Measurements from ENCODE around the gene FTCD. TPM values are rescaled to one million over a fixed set of nuclear protein-coding genes. Genes with fewer than 3 reads are reported as not detected.

FTCD gene
- total RNA-seq, 1 experiment from 2014 or later, result 6.7 TPM

DNA sequence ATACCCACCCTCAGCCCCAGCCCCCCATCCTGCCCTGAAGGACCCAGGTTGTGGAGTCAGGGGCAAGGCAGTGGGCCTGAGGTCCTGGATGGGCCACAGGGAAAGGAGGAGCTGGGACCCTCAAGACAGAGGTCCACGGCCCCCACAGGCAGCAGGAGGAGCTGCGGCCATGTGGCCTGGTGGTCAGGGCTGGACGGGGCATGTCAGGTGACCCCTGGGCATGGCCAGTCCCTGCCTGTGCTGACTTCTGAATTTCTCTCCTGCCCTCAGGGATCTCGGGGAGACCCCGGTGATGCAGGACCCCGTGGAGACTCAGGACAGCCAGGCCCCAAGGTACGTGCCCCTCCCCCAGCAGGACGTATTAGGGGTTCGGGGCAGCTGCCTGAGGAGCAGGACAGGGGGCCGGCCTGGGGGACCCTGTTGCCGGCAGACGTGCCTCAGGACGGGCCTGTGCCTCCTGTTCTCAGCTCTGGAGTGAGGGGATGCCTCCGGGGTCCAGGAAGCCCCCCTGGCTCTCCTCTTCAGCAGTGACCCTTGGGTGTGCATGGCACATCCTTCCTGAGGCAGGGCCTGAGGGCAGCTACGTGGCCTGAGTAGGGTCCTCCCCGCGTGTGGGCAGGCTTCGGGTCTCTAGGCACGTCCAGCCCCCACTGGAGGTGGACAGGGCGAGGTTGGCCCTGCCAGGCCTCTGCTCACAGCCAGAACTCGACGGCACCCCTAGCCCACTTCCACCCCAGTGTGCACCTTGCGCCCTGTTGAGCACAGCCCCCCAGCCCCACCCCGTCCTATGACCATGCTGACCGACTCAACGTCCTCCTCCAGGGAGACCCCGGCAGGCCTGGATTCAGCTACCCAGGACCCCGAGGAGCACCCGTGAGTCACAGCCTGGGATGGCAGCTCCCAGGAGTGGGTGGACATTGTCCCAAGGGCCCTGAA lies 33.8 kb downstream of the FTCD start:
- H4K20me1 ChIP-seq (ENCODE audit: control insufficient read depth, insufficient read depth, insufficient read length), result no peaks in the 10 kb centered on the region
- no CpG with 5 or more reads among the region's 29 CpGs for WGBS (ENCODE audit: extremely low coverage, insufficient read length, low lambda C conversion rate)

More for the DNA sequence above, 33.8 kb downstream of the FTCD start:
- peak; percentile 15 for DNase-seq
- no peaks in the 10 kb centered on the region for H3K4me1 ChIP-seq (ENCODE audit: insufficient read depth, low read length)
- H2BK5ac ChIP-seq (ENCODE audit: insufficient read length, low read length), result no peak overlapping the region
- H3K27ac ChIP-seq (ENCODE audit: insufficient read length, low read depth, low read length), result no peak overlapping the region
- H3K9ac ChIP-seq (ENCODE audit: extremely low read depth, insufficient read length, low read length), result no peak overlapping the region
- no peak overlapping the region for H2BK15ac ChIP-seq (ENCODE audit: low read depth, low read length)
- Mint-ChIP-seq H3K27me3 (ENCODE audit: low read depth) (no peaks in the 10 kb centered on the region), H3K4me1 (no peaks in the 10 kb centered on the region), H3K4me3 (no peak overlapping the region), H3K36me3 (ENCODE audit: insufficient read depth in 1 of 3, low read depth in 3 of 3) (peaks cover 11 to 48% (median 17%) of the 10 kb centered on the region in 3 experiments), H3K9me3 (no peaks in the 10 kb centered on the region), H3K27ac (peak overlapping the region in 1 of 3 experiments; percentile 48; a peak in 2 of 7 replicates)
- H2BK20ac ChIP-seq (ENCODE audit: low read depth, low read length, poor library complexity, severe bottlenecking), result no peak overlapping the region
- H4K8ac ChIP-seq (replicated peaks; ENCODE audit: insufficient read length, low read depth, low read length), result no peak overlapping the region
- H2BK12ac ChIP-seq (ENCODE audit: insufficient read length, low read depth, low read length), result no peak overlapping the region
- H3K79me2 ChIP-seq (ENCODE audit: insufficient read depth, low read length), result no peaks in the 10 kb centered on the region
- H3K18ac ChIP-seq (ENCODE audit: insufficient read length, low read depth, low read length), result no peak overlapping the region
- H2BK120ac ChIP-seq (ENCODE audit: low read depth, low read length, poor library complexity, severe bottlenecking), result no peak overlapping the region
- TF ChIP-seq, protein P1, sequence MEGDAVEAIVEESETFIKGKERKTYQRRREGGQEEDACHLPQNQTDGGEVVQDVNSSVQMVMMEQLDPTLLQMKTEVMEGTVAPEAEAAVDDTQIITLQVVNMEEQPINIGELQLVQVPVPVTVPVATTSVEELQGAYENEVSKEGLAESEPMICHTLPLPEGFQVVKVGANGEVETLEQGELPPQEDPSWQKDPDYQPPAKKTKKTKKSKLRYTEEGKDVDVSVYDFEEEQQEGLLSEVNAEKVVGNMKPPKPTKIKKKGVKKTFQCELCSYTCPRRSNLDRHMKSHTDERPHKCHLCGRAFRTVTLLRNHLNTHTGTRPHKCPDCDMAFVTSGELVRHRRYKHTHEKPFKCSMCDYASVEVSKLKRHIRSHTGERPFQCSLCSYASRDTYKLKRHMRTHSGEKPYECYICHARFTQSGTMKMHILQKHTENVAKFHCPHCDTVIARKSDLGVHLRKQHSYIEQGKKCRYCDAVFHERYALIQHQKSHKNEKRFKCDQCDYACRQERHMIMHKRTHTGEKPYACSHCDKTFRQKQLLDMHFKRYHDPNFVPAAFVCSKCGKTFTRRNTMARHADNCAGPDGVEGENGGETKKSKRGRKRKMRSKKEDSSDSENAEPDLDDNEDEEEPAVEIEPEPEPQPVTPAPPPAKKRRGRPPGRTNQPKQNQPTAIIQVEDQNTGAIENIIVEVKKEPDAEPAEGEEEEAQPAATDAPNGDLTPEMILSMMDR (conservative IDR thresholded peaks at IDR 0.05), result no peak
- no peak overlapping the region for H3K14ac ChIP-seq (ENCODE audit: insufficient read depth, low read length)
- no peak overlapping the region for H2AK5ac ChIP-seq (ENCODE audit: insufficient read length, low read length)
- no peak overlapping the region for H3K4ac ChIP-seq (ENCODE audit: low read depth, low read length)
- H3T11ph ChIP-seq (ENCODE audit: low read length), result no peak overlapping the region
- H3K27me3 ChIP-seq (ENCODE audit: insufficient read depth, low read length), result no peaks in the 10 kb centered on the region
- H3K9me3 ChIP-seq (ENCODE audit: control insufficient read depth, low read depth, low read length), result no peaks in the 10 kb centered on the region
- no peak overlapping the region for H2AFZ ChIP-seq (ENCODE audit: low read length)
- no peak overlapping the region for H4K91ac ChIP-seq (ENCODE audit: insufficient read length, low read depth, low read length)
- no peaks in the 10 kb centered on the region for H3K23me2 ChIP-seq (ENCODE audit: insufficient read length, low read depth, low read length, poor library complexity, severe bottlenecking)
- H3K79me1 ChIP-seq (ENCODE audit: insufficient read depth, low read depth, low read length, poor library complexity, severe bottlenecking), result no peaks in the 10 kb centered on the region
- no peak overlapping the region for H4K5ac ChIP-seq (ENCODE audit: insufficient read length, low read depth, low read length)
- H3K56ac ChIP-seq (ENCODE audit: insufficient read length, low read depth, low read length), result no peak overlapping the region
- H3K23ac ChIP-seq (ENCODE audit: insufficient read length, low read depth, low read length), result no peak overlapping the region
- H3K4me2 ChIP-seq (ENCODE audit: insufficient read depth, insufficient read length, low read length), result no peak overlapping the region
